Esophagus muscularis mucosa (tissue), 4 donors: ENCODE measurements around the gene PAX6.

Experiments used
- CTCF ChIP-seq, 3 experiments: fragments of 200-600 bp in 2 of 3; fragments of 450-650 bp in 1 of 3; sonication (generic) in 2 of 3; IDR thresholded peaks; one replicate each; pipeline ENCODE4 v1.5.1; 2017 to 2019; ENCODE audit warnings: antibody characterized with exemption in 3 of 3, mild to moderate bottlenecking in 2 of 3, moderate library complexity in 1 of 3
- EP300 ChIP-seq: sonication (generic); formaldehyde crosslinking; IDR thresholded peaks from one replicate; pipeline ENCODE4 v1.6.1; 2017; ENCODE audit warnings: antibody characterized with exemption
- POLR2A ChIP-seq: fragments of 450-650 bp; IDR thresholded peaks from one replicate; pipeline ENCODE4 v1.6.1; 2017; ENCODE audit warnings: antibody characterized with exemption, moderate library complexity, mild to moderate bottlenecking, low read depth
- POLR2AphosphoS5 ChIP-seq, 2 donors: sonication (generic); formaldehyde crosslinking; IDR thresholded peaks; one replicate each; pipeline ENCODE4 v1.6.1; 2017; ENCODE audit warnings: antibody characterized with exemption in 2 of 2

- no peak for TF ChIP-seq CTCF (IDR thresholded peaks at IDR 0.05)
- TF ChIP-seq POLR2AphosphoS5 (IDR thresholded peaks at IDR 0.05), result no peak
- no peak for TF ChIP-seq POLR2A
- no peak for TF ChIP-seq EP300
Measured at GRCh38 chr11:31817054-31817620, 6.0 kb upstream of the PAX6 start.
